K562 (cell line): ENCODE measurements around the gene GHDC. TPM values are rescaled to one million over a fixed set of nuclear protein-coding genes. Genes with fewer than 3 reads are reported as not detected.
A peak's percentile ranks its signal among the peaks of the same experiment; 100 is the strongest.

Experiments used
- BACH1 ChIP-seq: fragments of 200-800 bp; sonication (Bioruptor generic); IDR thresholded peaks from 2 replicates; pipeline ENCODE4 v1.6.1; 2016; ENCODE audit warnings: missing genetic modification characterization, missing compliant biosample characterization
- BMI1 ChIP-seq: fragments of 150-350 bp; IDR thresholded peaks from 2 replicates; pipeline ENCODE4 v1.6.1; 2014; ENCODE audit warnings: low read length
- ETS2 ChIP-seq: IDR thresholded peaks from 2 replicates; pipeline ENCODE4 v1.6.1; 2016; ENCODE audit warnings: borderline replicate concordance, missing genetic modification characterization, mild to moderate bottlenecking, moderate library complexity, missing compliant biosample characterization; ENCODE audit not compliant: poor library complexity, severe bottlenecking
- FOSL1 ChIP-seq: fragments of 200-800 bp; sonication (Bioruptor generic); conservative IDR thresholded peaks from 2 replicates; pipeline ENCODE4 v1.6.1; 2016; ENCODE audit warnings: missing genetic modification characterization, missing compliant biosample characterization
- GATAD2B ChIP-seq: fragments of 450-650 bp; IDR thresholded peaks from 2 replicates; pipeline ENCODE4 v1.6.1; 2017; ENCODE audit warnings: mild to moderate bottlenecking, borderline replicate concordance
- HLTF ChIP-seq: fragments of 450-650 bp; IDR thresholded peaks from 2 replicates; pipeline ENCODE4 v1.6.1; 2016
- MITF ChIP-seq: IDR thresholded peaks from 2 replicates; pipeline ENCODE4 v1.6.1; 2014; ENCODE audit warnings: antibody characterized with exemption
- NCOA2 ChIP-seq, 2 experiments: fragments of 450-650 bp; IDR thresholded peaks; 2 replicates each; pipeline ENCODE4 v1.6.1; 2018; ENCODE audit warnings: mild to moderate bottlenecking in 2 of 2, moderate library complexity in 1 of 2; ENCODE audit not compliant: partially characterized antibody in 2 of 2
- NFIC ChIP-seq: fragments of 450-650 bp; IDR thresholded peaks from 2 replicates; pipeline ENCODE4 v1.6.1; 2017; ENCODE audit warnings: mild to moderate bottlenecking, inconsistent platforms
- TBP ChIP-seq: optimal IDR thresholded peaks from 2 replicates; pipeline ENCODE3; 2011; ENCODE audit warnings: low read depth, low read length, improper control_type of control experiment
- TCF3 ChIP-seq: sonication (generic); formaldehyde crosslinking; IDR thresholded peaks from 2 replicates; pipeline ENCODE4 v1.4.0; 2020; ENCODE audit warnings: mild to moderate bottlenecking, missing genetic modification reagents
- YBX1 ChIP-seq: fragments of 450-650 bp; IDR thresholded peaks from 2 replicates; pipeline ENCODE4 v1.7.1; 2016; ENCODE audit warnings: mild to moderate bottlenecking
- YY1 ChIP-seq, 3 experiments: IDR thresholded peaks; 2 replicates each; pipeline ENCODE4 v1.6.1; 2011; ENCODE audit warnings: low read length in 2 of 3, mild to moderate bottlenecking in 2 of 3, moderate library complexity in 2 of 3, borderline replicate concordance in 1 of 3, control low read depth in 1 of 3, low read depth in 1 of 3; ENCODE audit not compliant: insufficient read depth in 3 of 3, insufficient replicate concordance in 2 of 3, control insufficient read depth in 1 of 3, insufficient read length in 1 of 3; ENCODE audit errors: extremely low read depth in 1 of 3
- ZKSCAN8 ChIP-seq: fragments of 200-800 bp; sonication (Bioruptor generic); IDR thresholded peaks from 2 replicates; pipeline ENCODE4 v1.6.1; 2016; ENCODE audit warnings: missing genetic modification characterization, missing compliant biosample characterization
- ZNF3 ChIP-seq: fragments of 250-450 bp; sonication (Bioruptor Pico); IDR thresholded peaks from 2 replicates; pipeline ENCODE4 v1.5.0; 2021; ENCODE audit warnings: mild to moderate bottlenecking, moderate library complexity
- ZNF316 ChIP-seq: fragments of 450-650 bp; IDR thresholded peaks from 2 replicates; pipeline ENCODE4 v1.6.1; 2016
- ZNF583 ChIP-seq: fragments of 250-450 bp; sonication (Bioruptor Pico); IDR thresholded peaks from 2 replicates; pipeline ENCODE4 v1.4.0; 2020
- polyA plus RNA-seq, 8 experiments: library from polyadenylated mRNA; depleted of rRNA in 4 of 8; stranded (reverse) in 5 of 8; unstranded in 3 of 8; fragments of >200 nt; fragmentation: Nextera tagmentation in 2 of 8; fragmentation: Illumina TruSeq in 1 of 8; extraction: Ambion mirVana in 2 of 8; extraction: Trizol in 1 of 8; gene quantifications; 2 replicates each; pipeline versions ENCODE4 v1.2.1 to v1.2.3, GENCODE V29; 2011 to 2014; ENCODE audit warnings: inconsistent platforms in 1 of 8, missing spikeins in 1 of 8
- total RNA-seq, 7 experiments: library from RNA; depleted of rRNA in 6 of 7; stranded (reverse); fragments of >200 nt in 6 of 7; fragmentation: Illumina TruSeq in 2 of 7; extraction: Trizol in 2 of 7; gene quantifications; 2 replicates each; pipeline versions ENCODE4 v1.2.1 to v1.2.3, GENCODE V29; 2011 to 2021; ENCODE audit warnings: low replicate concordance in 1 of 7
- TF ChIP-seq, protein P1 (sequence below): conservative IDR thresholded peaks from 2 replicates; pipeline ENCODE4 v1.6.1; 2011; ENCODE audit warnings: low read depth, mild to moderate bottlenecking, low read length; ENCODE audit not compliant: control insufficient read depth
- TF ChIP-seq, protein P2 (sequence below): fragments of 250-450 bp; sonication (Bioruptor Pico); IDR thresholded peaks from 2 replicates; pipeline ENCODE4 v1.9.0; 2021; ENCODE audit warnings: mild to moderate bottlenecking
- TF ChIP-seq, protein P3 (sequence below): fragments of 450-650 bp; IDR thresholded peaks from 2 replicates; pipeline ENCODE4 v1.6.1; 2017; ENCODE audit warnings: antibody characterized with exemption
- TF ChIP-seq, protein P4 (sequence below): fragments of 450-650 bp; IDR thresholded peaks from 2 replicates; pipeline ENCODE4 v1.6.1; 2016; ENCODE audit warnings: antibody characterized with exemption

The GHDC gene
- total and polyA plus RNA-seq, 9 of the 15 experiments (the other 6 are each of a cell fraction or from before 2014, with no cell fraction given) = 0.65 to 23.2 (median 11.2) TPM

DNA sequence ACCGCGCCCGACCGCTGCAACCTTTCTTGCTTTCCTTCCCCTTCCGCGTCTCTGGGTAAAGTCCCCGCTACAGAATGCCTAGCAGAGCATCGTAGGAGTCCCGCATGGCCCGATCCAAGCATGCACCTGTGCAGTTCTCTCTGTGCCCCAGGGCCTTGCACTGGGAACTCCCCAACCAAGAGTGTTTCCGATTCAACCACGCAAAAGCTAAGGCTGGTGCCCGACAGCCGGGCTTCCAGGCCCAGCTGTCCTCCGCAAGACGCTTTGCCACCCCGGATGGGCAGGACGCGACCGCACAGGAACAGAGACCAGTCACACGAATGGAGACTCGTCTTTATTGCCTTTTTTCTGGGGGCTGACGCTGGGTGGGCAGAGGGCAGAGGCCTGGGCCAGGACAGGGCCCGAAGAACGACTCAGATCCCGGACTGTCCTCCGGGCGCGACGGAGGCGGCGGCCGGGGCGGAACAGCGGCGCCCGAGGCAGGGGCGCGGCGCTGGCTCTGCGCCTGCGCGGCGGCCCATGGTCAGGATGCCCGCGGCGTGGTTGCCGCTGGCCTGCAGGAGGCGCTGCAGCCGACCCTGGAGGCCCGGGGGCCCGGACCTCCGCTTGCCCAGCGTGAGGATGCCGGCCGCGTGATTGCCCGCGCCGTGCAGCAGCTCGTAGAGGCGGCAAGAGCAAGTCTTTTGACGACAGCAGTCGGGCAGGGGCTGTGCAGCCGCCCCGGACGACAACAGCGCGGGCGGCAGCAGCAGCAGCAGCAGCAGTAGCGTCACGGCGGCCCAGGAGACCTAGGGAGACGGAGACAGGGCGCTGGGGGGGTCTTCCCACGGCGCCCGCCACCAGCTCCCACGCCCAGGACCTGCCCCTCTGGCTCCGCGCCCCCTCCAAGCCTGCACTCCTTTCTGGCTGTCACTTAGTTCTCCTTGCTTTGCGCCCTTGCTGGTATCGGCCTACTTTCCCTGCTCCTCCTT, 10.3 kb downstream of the GHDC start (continued):
- TF ChIP-seq MITF (no peak), YBX1 (no peak), BMI1 (no peak), GATAD2B (no peak; the same call in 1 of the 2 replicates), ZNF583 (0 out of 2 replicates have a peak, but pooled peaks have one; percentile 59), NCOA2 (IDR thresholded peaks at IDR 0.05; ENCODE audit: partially characterized antibody in 2 of 2) (no peak), HLTF (no peak), YY1 (IDR thresholded peaks at IDR 0.05; ENCODE audit: borderline replicate concordance in 1 of 3, control insufficient read depth in 1 of 3, extremely low read depth in 1 of 3, insufficient read depth in 3 of 3, insufficient read length in 1 of 3, insufficient replicate concordance in 2 of 3, low read depth in 1 of 3, low read length in 2 of 3) (peak in 2 of 3 experiments; percentile 56 to 70), FOSL1 (peak; percentile 4; the same call in 1 of the 2 replicates), ZNF316 (no peak), TBP (peak; percentile 34), ZNF3 (no peak), TCF3 (CRISPR knock-in tag) (no peak), NFIC (no peak), ETS2 (peak; percentile 54), ZKSCAN8 (no peak), BACH1 (no peak)
- TF ChIP-seq, protein P1, sequence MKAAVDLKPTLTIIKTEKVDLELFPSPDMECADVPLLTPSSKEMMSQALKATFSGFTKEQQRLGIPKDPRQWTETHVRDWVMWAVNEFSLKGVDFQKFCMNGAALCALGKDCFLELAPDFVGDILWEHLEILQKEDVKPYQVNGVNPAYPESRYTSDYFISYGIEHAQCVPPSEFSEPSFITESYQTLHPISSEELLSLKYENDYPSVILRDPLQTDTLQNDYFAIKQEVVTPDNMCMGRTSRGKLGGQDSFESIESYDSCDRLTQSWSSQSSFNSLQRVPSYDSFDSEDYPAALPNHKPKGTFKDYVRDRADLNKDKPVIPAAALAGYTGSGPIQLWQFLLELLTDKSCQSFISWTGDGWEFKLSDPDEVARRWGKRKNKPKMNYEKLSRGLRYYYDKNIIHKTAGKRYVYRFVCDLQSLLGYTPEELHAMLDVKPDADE = peak; percentile 72
- TF ChIP-seq, protein P2, sequence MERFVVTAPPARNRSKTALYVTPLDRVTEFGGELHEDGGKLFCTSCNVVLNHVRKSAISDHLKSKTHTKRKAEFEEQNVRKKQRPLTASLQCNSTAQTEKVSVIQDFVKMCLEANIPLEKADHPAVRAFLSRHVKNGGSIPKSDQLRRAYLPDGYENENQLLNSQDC = no peak
- TF ChIP-seq, protein P3, sequence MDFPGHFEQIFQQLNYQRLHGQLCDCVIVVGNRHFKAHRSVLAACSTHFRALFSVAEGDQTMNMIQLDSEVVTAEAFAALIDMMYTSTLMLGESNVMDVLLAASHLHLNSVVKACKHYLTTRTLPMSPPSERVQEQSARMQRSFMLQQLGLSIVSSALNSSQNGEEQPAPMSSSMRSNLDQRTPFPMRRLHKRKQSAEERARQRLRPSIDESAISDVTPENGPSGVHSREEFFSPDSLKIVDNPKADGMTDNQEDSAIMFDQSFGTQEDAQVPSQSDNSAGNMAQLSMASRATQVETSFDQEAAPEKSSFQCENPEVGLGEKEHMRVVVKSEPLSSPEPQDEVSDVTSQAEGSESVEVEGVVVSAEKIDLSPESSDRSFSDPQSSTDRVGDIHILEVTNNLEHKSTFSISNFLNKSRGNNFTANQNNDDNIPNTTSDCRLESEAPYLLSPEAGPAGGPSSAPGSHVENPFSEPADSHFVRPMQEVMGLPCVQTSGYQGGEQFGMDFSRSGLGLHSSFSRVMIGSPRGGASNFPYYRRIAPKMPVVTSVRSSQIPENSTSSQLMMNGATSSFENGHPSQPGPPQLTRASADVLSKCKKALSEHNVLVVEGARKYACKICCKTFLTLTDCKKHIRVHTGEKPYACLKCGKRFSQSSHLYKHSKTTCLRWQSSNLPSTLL = no peak
- TF ChIP-seq, protein P4, sequence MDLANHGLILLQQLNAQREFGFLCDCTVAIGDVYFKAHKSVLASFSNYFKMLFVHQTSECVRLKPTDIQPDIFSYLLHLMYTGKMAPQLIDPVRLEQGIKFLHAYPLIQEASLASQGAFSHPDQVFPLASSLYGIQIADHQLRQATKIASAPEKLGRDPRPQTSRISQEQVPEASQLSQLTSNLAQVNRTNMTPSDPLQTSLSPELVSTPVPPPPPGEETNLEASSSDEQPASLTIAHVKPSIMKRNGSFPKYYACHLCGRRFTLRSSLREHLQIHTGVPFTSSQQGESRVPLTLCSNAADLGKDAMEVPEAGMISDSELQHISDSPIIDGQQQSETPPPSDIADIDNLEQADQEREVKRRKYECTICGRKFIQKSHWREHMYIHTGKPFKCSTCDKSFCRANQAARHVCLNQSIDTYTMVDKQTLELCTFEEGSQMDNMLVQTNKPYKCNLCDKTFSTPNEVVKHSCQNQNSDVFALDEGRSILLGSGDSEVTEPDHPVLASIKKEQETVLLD = no peak
